ENCODE data around the gene MXRA7. TPM values are rescaled to one million over a fixed set of nuclear protein-coding genes. Genes with fewer than 3 reads are reported as not detected.

The MXRA7 gene
- total and polyA plus RNA-seq, 9 donors = 107 to 759 (median 187) TPM

GRCh38 chr17:76635659-76636360 is 75.0 kb downstream of the MXRA7 start:
- intact Hi-C loops (cut with DNase I) = no loop called here
- 85 to 87% (median 85%) methylated on average over 8 of the region's 8 CpGs for WGBS, 3 donors
- TF ChIP-seq, protein P1, sequence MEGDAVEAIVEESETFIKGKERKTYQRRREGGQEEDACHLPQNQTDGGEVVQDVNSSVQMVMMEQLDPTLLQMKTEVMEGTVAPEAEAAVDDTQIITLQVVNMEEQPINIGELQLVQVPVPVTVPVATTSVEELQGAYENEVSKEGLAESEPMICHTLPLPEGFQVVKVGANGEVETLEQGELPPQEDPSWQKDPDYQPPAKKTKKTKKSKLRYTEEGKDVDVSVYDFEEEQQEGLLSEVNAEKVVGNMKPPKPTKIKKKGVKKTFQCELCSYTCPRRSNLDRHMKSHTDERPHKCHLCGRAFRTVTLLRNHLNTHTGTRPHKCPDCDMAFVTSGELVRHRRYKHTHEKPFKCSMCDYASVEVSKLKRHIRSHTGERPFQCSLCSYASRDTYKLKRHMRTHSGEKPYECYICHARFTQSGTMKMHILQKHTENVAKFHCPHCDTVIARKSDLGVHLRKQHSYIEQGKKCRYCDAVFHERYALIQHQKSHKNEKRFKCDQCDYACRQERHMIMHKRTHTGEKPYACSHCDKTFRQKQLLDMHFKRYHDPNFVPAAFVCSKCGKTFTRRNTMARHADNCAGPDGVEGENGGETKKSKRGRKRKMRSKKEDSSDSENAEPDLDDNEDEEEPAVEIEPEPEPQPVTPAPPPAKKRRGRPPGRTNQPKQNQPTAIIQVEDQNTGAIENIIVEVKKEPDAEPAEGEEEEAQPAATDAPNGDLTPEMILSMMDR (IDR thresholded peaks at IDR 0.05) = no peak
- TF ChIP-seq POLR2A (IDR thresholded peaks at IDR 0.05) (no peak), EP300 (IDR thresholded peaks at IDR 0.05) (no peak)
- peaks cover 1% of the 10 kb centered on the region for H3K4me1 ChIP-seq (ENCODE audit: insufficient read depth)
- H3K27me3 ChIP-seq = no peaks in the 10 kb centered on the region
- H3K9me3 ChIP-seq = no peaks in the 10 kb centered on the region
- no peaks in the 10 kb centered on the region for H3K36me3 ChIP-seq
- DNase-seq = no peak
- no peak overlapping the region for H3K4me3 ChIP-seq
- H3K27ac ChIP-seq = no peak overlapping the region

DNA sequence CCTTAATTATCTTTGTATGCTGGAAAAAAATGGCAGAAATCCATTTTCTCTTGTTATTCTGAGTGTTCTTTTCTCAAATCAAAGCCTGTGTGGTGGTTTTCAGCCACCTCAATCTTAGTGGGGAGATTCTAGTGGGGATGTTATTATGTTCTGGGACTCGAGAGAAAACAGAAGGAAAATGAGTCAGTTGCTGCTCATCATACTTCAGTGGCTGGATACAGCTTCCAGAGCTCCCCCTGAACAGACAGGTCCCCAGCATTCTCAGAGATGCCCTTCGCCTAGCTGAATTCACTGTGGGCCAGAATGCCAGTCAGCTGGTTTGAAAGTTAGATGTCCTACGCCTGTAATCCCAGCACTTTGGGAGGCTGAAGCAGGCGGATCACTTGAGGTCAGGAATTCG is 75.7 kb downstream of the MXRA7 start:
- H3K27ac ChIP-seq = no peak overlapping the region
- H3K36me3 ChIP-seq = no peaks in the 10 kb centered on the region
- H3K9me3 ChIP-seq = no peaks in the 10 kb centered on the region
- H3K4me3 ChIP-seq = no peak overlapping the region
- no peak for DNase-seq
- no peaks in the 10 kb centered on the region for H3K4me1 ChIP-seq (ENCODE audit: insufficient read depth)
- intact Hi-C loops (cut with DNase I) = no loop called here
- WGBS, 3 donors = 81 to 87% (median 83%) methylated on average over 5 of the region's 5 CpGs
- no peaks in the 10 kb centered on the region for H3K27me3 ChIP-seq
- TF ChIP-seq POLR2A (IDR thresholded peaks at IDR 0.05) (no peak), EP300 (IDR thresholded peaks at IDR 0.05) (no peak)
- TF ChIP-seq, protein P1 (IDR thresholded peaks at IDR 0.05) = no peak

- no peak for DNase-seq
- WGBS, 3 donors = 83 to 87% (median 85%) methylated on average over 14 of the region's 14 CpGs
- Histone ChIP-seq H3K27me3 (no peaks in the 10 kb centered on the region), H3K36me3 (no peaks in the 10 kb centered on the region), H3K4me3 (no peak overlapping the region), H3K27ac (no peak overlapping the region), H3K9me3 (no peaks in the 10 kb centered on the region), H3K4me1 (ENCODE audit: insufficient read depth) (no peaks in the 10 kb centered on the region)
- TF ChIP-seq, protein P1 (IDR thresholded peaks at IDR 0.05) = no peak
- TF ChIP-seq EP300 (IDR thresholded peaks at IDR 0.05) (no peak), POLR2A (IDR thresholded peaks at IDR 0.05) (no peak)
- intact Hi-C loops (cut with DNase I) = no loop called here
These were observed 77.0 kb downstream of the MXRA7 start for GRCh38 chr17:76633628-76634328.

- no peak for DNase-seq
- no peak overlapping the region for H3K4me3 ChIP-seq
- no peak for TF ChIP-seq POLR2A (IDR thresholded peaks at IDR 0.05)
- no peak overlapping the region for H3K27ac ChIP-seq
- H3K36me3 ChIP-seq = no peaks in the 10 kb centered on the region
- intact Hi-C loops (cut with DNase I) = no loop called here
- H3K4me1 ChIP-seq (ENCODE audit: insufficient read depth) = no peaks in the 10 kb centered on the region
- no peaks in the 10 kb centered on the region for H3K9me3 ChIP-seq
- 70 to 83% (median 78%) methylated on average over 10 of the region's 10 CpGs for WGBS, 3 donors
- H3K27me3 ChIP-seq = no peaks in the 10 kb centered on the region
These were observed 78.8 kb downstream of the MXRA7 start for GRCh38 chr17:76631821-76632565.
